K562 (cell line): Measurements from ENCODE around the gene TCFL5. TPM values are rescaled to one million over a fixed set of nuclear protein-coding genes. Genes with fewer than 3 reads are reported as not detected.

Experiments
- BRD9 ChIP-seq: fragments of 450-650 bp; IDR thresholded peaks from 2 replicates; pipeline ENCODE4 v1.6.1; 2018; ENCODE audit warnings: low read depth; ENCODE audit not compliant: partially characterized antibody
- BRF2 ChIP-seq: IDR thresholded peaks from 3 replicates; pipeline ENCODE4 v1.6.1; 2011; ENCODE audit warnings: borderline replicate concordance, mild to moderate bottlenecking; ENCODE audit not compliant: insufficient read length, insufficient read depth
- CEBPG ChIP-seq, 3 experiments: fragments of 200-800 bp in 1 of 3; sonication (Bioruptor generic) in 1 of 3; sonication (generic) in 1 of 3; formaldehyde crosslinking in 1 of 3; IDR thresholded peaks in 2 of 3; conservative IDR thresholded peaks in 1 of 3; 2 replicates each; pipeline versions ENCODE4 v1.6.1 to v1.8.0; 2016 to 2022; ENCODE audit warnings: missing compliant biosample characterization in 2 of 3, missing genetic modification characterization in 2 of 3, mild to moderate bottlenecking in 1 of 3, missing genetic modification reagents in 1 of 3
- FOXP4 ChIP-seq: sonication (generic); formaldehyde crosslinking; IDR thresholded peaks from 2 replicates; pipeline ENCODE4 v1.8.0; 2022; ENCODE audit warnings: mild to moderate bottlenecking, missing genetic modification reagents, borderline replicate concordance
- GABPB1 ChIP-seq: sonication (generic); formaldehyde crosslinking; IDR thresholded peaks from 2 replicates; pipeline ENCODE4 v1.8.0; 2022; ENCODE audit warnings: mild to moderate bottlenecking, missing genetic modification reagents
- GTF2B ChIP-seq: IDR thresholded peaks from 2 replicates; pipeline ENCODE4 v1.6.1; 2011; ENCODE audit not compliant: insufficient read length; ENCODE audit errors: extremely low read depth
- HMGN3 ChIP-seq: IDR thresholded peaks from 2 replicates; pipeline ENCODE4 v1.6.1; 2011; ENCODE audit warnings: borderline replicate concordance, low read depth, mild to moderate bottlenecking, mixed read lengths, low read length; ENCODE audit not compliant: insufficient read length; ENCODE audit errors: extremely low read depth
- KDM1A ChIP-seq, 2 experiments: fragments of 450-650 bp; IDR thresholded peaks; 2 replicates each; pipeline ENCODE4 v1.6.1; 2016; ENCODE audit warnings: mild to moderate bottlenecking in 2 of 2
- KDM2B ChIP-seq: fragments of 250-450 bp; sonication (Bioruptor Pico); IDR thresholded peaks from 2 replicates; pipeline ENCODE4 v1.8.0; 2021; ENCODE audit warnings: mild to moderate bottlenecking, moderate library complexity
- KLF13 ChIP-seq: fragments of 450-650 bp; IDR thresholded peaks from 2 replicates; pipeline ENCODE4 v1.6.1; 2016; ENCODE audit warnings: missing genetic modification characterization, low read depth, mild to moderate bottlenecking, missing compliant biosample characterization, moderate library complexity, borderline replicate concordance
- MAX ChIP-seq: sonication (generic); formaldehyde crosslinking; IDR thresholded peaks from 2 replicates; pipeline ENCODE4 v1.9.0; 2022; ENCODE audit warnings: mild to moderate bottlenecking, missing genetic modification reagents
- POLR3G ChIP-seq: IDR thresholded peaks from 2 replicates; pipeline ENCODE4 v1.6.1; 2011; ENCODE audit not compliant: insufficient read length, insufficient replicate concordance; ENCODE audit errors: extremely low read depth
- RBM22 ChIP-seq: fragments of 200-400 bp; formaldehyde crosslinking; IDR thresholded peaks from 2 replicates; pipeline ENCODE4 v1.6.1; 2018; ENCODE audit warnings: low read length, low read depth; ENCODE audit not compliant: poor library complexity, severe bottlenecking
- SREBF1 ChIP-seq: fragments of 150-350 bp; IDR thresholded peaks from 2 replicates; pipeline ENCODE4 v1.6.1; 2014; ENCODE audit warnings: antibody characterized with exemption, low read depth, low read length, borderline replicate concordance
- STAT5A ChIP-seq: IDR thresholded peaks from 2 replicates; pipeline ENCODE4 v1.6.1; 2012; ENCODE audit warnings: low read length, inconsistent platforms, borderline replicate concordance
- TFAP4 ChIP-seq: sonication (generic); formaldehyde crosslinking; IDR thresholded peaks from 2 replicates; pipeline ENCODE4 v1.8.0; 2022; ENCODE audit warnings: missing genetic modification reagents, mild to moderate bottlenecking, moderate library complexity, borderline replicate concordance
- TGIF2 ChIP-seq: sonication (generic); formaldehyde crosslinking; IDR thresholded peaks from 2 replicates; pipeline ENCODE4 v1.8.1; 2022; ENCODE audit warnings: mild to moderate bottlenecking, missing genetic modification reagents, moderate library complexity
- THAP7 ChIP-seq: fragments of 250-450 bp; sonication (Bioruptor Pico); IDR thresholded peaks from 2 replicates; pipeline ENCODE4 v1.5.0; 2021
- ZNF212 ChIP-seq: fragments of 450-650 bp; formaldehyde crosslinking; IDR thresholded peaks from 2 replicates; pipeline ENCODE4 v1.4.0; 2020; ENCODE audit warnings: mild to moderate bottlenecking
- ZNF263 ChIP-seq: sonication (generic); formaldehyde crosslinking; IDR thresholded peaks from 2 replicates; pipeline ENCODE4 v1.8.0; 2022; ENCODE audit warnings: mild to moderate bottlenecking, missing genetic modification reagents, borderline replicate concordance
- polyA plus RNA-seq, 8 experiments: library from polyadenylated mRNA; depleted of rRNA in 4 of 8; stranded (reverse) in 5 of 8; unstranded in 3 of 8; fragments of >200 nt; fragmentation: Nextera tagmentation in 2 of 8; fragmentation: Illumina TruSeq in 1 of 8; extraction: Ambion mirVana in 2 of 8; extraction: Trizol in 1 of 8; gene quantifications; 2 replicates each; pipeline versions ENCODE4 v1.2.1 to v1.2.3, GENCODE V29; 2011 to 2014; ENCODE audit warnings: inconsistent platforms in 1 of 8, missing spikeins in 1 of 8
- total RNA-seq, 7 experiments: library from RNA; depleted of rRNA in 6 of 7; stranded (reverse); fragments of >200 nt in 6 of 7; fragmentation: Illumina TruSeq in 2 of 7; extraction: Trizol in 2 of 7; gene quantifications; 2 replicates each; pipeline versions ENCODE4 v1.2.1 to v1.2.3, GENCODE V29; 2011 to 2021; ENCODE audit warnings: low replicate concordance in 1 of 7

The TCFL5 gene
- total and polyA plus RNA-seq, 9 of the 15 experiments (the other 6 are each of a cell fraction or from before 2014, with no cell fraction given): 1.00 to 12.6 (median 9.1) TPM

GRCh38 chr20:62861726-62862336 is at the start of gene TCFL5 (continued):
- peak; percentile 71; the same call in 1 of the 2 replicates for TF ChIP-seq TFAP4 (CRISPR knock-in tag)
- TF ChIP-seq MAX (CRISPR knock-in tag): peak; percentile 98
- TF ChIP-seq THAP7 (CRISPR knock-in tag): no peak
- no peak for TF ChIP-seq GTF2B
- no peak for TF ChIP-seq BRF2
- TF ChIP-seq TGIF2 (CRISPR knock-in tag): no peak
- peak; percentile 87; the same call in 1 of the 2 replicates for TF ChIP-seq KDM2B (CRISPR knock-in tag)
- TF ChIP-seq RBM22: no peak
- TF ChIP-seq GABPB1 (CRISPR knock-in tag): peak; percentile 55; the same call in 1 of the 2 replicates
- no peak for TF ChIP-seq KDM1A (IDR thresholded peaks at IDR 0.05)
- no peak for TF ChIP-seq STAT5A
- no peak for TF ChIP-seq KLF13 (tag)
- no peak; the same call in 1 of the 2 replicates for TF ChIP-seq ZNF263 (CRISPR knock-in tag)
- TF ChIP-seq CEBPG (CRISPR knock-in tag; IDR thresholded peaks at IDR 0.05): no peak
- TF ChIP-seq CEBPG (tag; conservative IDR thresholded peaks at IDR 0.05 in 1 of 2, IDR thresholded peaks at IDR 0.05 in 1 of 2): no peak
- TF ChIP-seq BRD9: no peak
- TF ChIP-seq ZNF212 (CRISPR knock-in tag): no peak
- TF ChIP-seq POLR3G: no peak
- TF ChIP-seq HMGN3: peak; percentile 88
- TF ChIP-seq SREBF1: no peak
- TF ChIP-seq FOXP4 (CRISPR knock-in tag): peak; percentile 45; the same call in 1 of the 2 replicates
